Activated naive CD8-positive, alpha-beta T cell treated with anti-CD3 and anti-CD28 coated beads for 36 hours (primary cell): ENCODE measurements around the gene HLA-DOA. TPM values are rescaled to one million over a fixed set of nuclear protein-coding genes. Genes with fewer than 3 reads are reported as not detected.
A peak's percentile ranks its signal among the peaks of the same experiment; 100 is the strongest.

Source experiments
- DNase-seq: peaks from one replicate; pipeline ENCODE4 v3.0.0; 2021
- H3K27ac Mint-ChIP-seq: one replicate; pipeline ENCODE4 v1.8.0; 2022; ENCODE audit warnings: mild to moderate bottlenecking, moderate library complexity, mixed read lengths
- H3K27me3 Mint-ChIP-seq: one replicate; pipeline ENCODE4 v1.8.0; 2022; ENCODE audit warnings: mild to moderate bottlenecking, mixed read lengths
- H3K36me3 Mint-ChIP-seq: one replicate; pipeline ENCODE4 v1.8.0; 2021; ENCODE audit warnings: mild to moderate bottlenecking, mixed read lengths
- H3K4me1 Mint-ChIP-seq: one replicate; pipeline ENCODE4 v1.8.0; 2021; ENCODE audit warnings: mixed read lengths
- H3K4me3 Mint-ChIP-seq: one replicate; pipeline ENCODE4 v1.8.0; 2022; ENCODE audit warnings: mild to moderate bottlenecking, moderate library complexity, mixed read lengths
- H3K9me3 Mint-ChIP-seq: one replicate; pipeline ENCODE4 v1.8.0; 2022; ENCODE audit warnings: mixed read lengths
- total RNA-seq, 2 experiments: library from RNA; stranded (reverse); gene quantifications; one replicate each; pipeline ENCODE4 v1.2.3, GENCODE V29; 2021

The HLA-DOA gene
- total RNA-seq, 2 experiments from 2014 or later: 9.8 to 9.9 TPM

- Mint-ChIP-seq H3K4me3 (no peak overlapping the region), H3K36me3 (no peaks in the 10 kb centered on the region), H3K9me3 (no peaks in the 10 kb centered on the region), H3K4me1 (peaks cover 7% of the 10 kb centered on the region), H3K27me3 (peaks cover 23% of the 10 kb centered on the region), H3K27ac (no peak overlapping the region)
- no peak for DNase-seq
Measured at GRCh38 chr6:33023536-33023935, 14.1 kb upstream of the HLA-DOA start.

- Mint-ChIP-seq H3K27me3 (peaks cover 25% of the 10 kb centered on the region), H3K27ac (no peak overlapping the region), H3K4me1 (peaks cover 6% of the 10 kb centered on the region), H3K36me3 (no peaks in the 10 kb centered on the region), H3K9me3 (no peaks in the 10 kb centered on the region), H3K4me3 (no peak overlapping the region)
- DNase-seq: no peak
Measured at GRCh38 chr6:33021917-33022316, 12.5 kb upstream of the HLA-DOA start.

- H3K9me3 Mint-ChIP-seq: no peaks in the 10 kb centered on the region
- H3K36me3 Mint-ChIP-seq: no peaks in the 10 kb centered on the region
- peaks cover 8% of the 10 kb centered on the region for H3K4me1 Mint-ChIP-seq
- DNase-seq: no peak
- no peak overlapping the region for H3K4me3 Mint-ChIP-seq
- H3K27me3 Mint-ChIP-seq: peaks cover 16% of the 10 kb centered on the region
- H3K27ac Mint-ChIP-seq: peak overlapping the region; percentile 18
Measured at GRCh38 chr6:33019372-33019771, 10.0 kb upstream of the HLA-DOA start.

- H3K27me3 Mint-ChIP-seq: peaks cover 16% of the 10 kb centered on the region
- H3K4me3 Mint-ChIP-seq: no peak overlapping the region
- DNase-seq: no peak
- H3K9me3 Mint-ChIP-seq: no peaks in the 10 kb centered on the region
- no peaks in the 10 kb centered on the region for H3K36me3 Mint-ChIP-seq
- peaks cover 8% of the 10 kb centered on the region for H3K4me1 Mint-ChIP-seq
- H3K27ac Mint-ChIP-seq: peak overlapping the region; percentile 18
Measured at GRCh38 chr6:33018904-33019303, 9.5 kb upstream of the HLA-DOA start.

GRCh38 chr6:33018418-33018817 is 9.0 kb upstream of the HLA-DOA start:
- Mint-ChIP-seq H3K4me1 (peaks cover 8% of the 10 kb centered on the region), H3K9me3 (no peaks in the 10 kb centered on the region), H3K36me3 (no peaks in the 10 kb centered on the region), H3K27ac (no peak overlapping the region), H3K27me3 (peaks cover 16% of the 10 kb centered on the region), H3K4me3 (no peak overlapping the region)
- DNase-seq: no peak

GRCh38 chr6:33017694-33018353 is 8.4 kb upstream of the HLA-DOA start:
- Mint-ChIP-seq H3K9me3 (no peaks in the 10 kb centered on the region), H3K4me3 (no peak overlapping the region), H3K36me3 (no peaks in the 10 kb centered on the region), H3K27me3 (peaks cover 16% of the 10 kb centered on the region), H3K4me1 (peaks cover 8% of the 10 kb centered on the region), H3K27ac (no peak overlapping the region)
- no peak for DNase-seq

- Mint-ChIP-seq H3K27me3 (peaks cover 16% of the 10 kb centered on the region), H3K27ac (no peak overlapping the region), H3K4me3 (no peak overlapping the region)
Measured at GRCh38 chr6:33017018-33017417, 7.6 kb upstream of the HLA-DOA start.

GRCh38 chr6:33015798-33016197 is 6.4 kb upstream of the HLA-DOA start:
- Mint-ChIP-seq H3K4me3 (no peak overlapping the region), H3K4me1 (peaks cover 8% of the 10 kb centered on the region), H3K36me3 (no peaks in the 10 kb centered on the region), H3K27ac (no peak overlapping the region), H3K9me3 (no peaks in the 10 kb centered on the region), H3K27me3 (peaks cover 16% of the 10 kb centered on the region)
- no peak for DNase-seq

More at GRCh38 chr6:33017018-33017417, 7.6 kb upstream of the HLA-DOA start:
- DNase-seq: no peak
- H3K9me3 Mint-ChIP-seq: no peaks in the 10 kb centered on the region
- H3K4me1 Mint-ChIP-seq: peaks cover 8% of the 10 kb centered on the region
- no peaks in the 10 kb centered on the region for H3K36me3 Mint-ChIP-seq

- H3K27ac Mint-ChIP-seq: no peak overlapping the region
- H3K4me1 Mint-ChIP-seq: peaks cover 8% of the 10 kb centered on the region
Measured at GRCh38 chr6:33014841-33015634, 5.6 kb upstream of the HLA-DOA start.

GRCh38 chr6:33013608-33014007 is 4.2 kb upstream of the HLA-DOA start:
- H3K36me3 Mint-ChIP-seq: no peaks in the 10 kb centered on the region
- peaks cover 13% of the 10 kb centered on the region for H3K4me1 Mint-ChIP-seq
- no peak overlapping the region for H3K4me3 Mint-ChIP-seq
- DNase-seq: no peak
- no peak overlapping the region for H3K27ac Mint-ChIP-seq
- H3K9me3 Mint-ChIP-seq: no peaks in the 10 kb centered on the region
- peaks cover 16% of the 10 kb centered on the region for H3K27me3 Mint-ChIP-seq

More at GRCh38 chr6:33014841-33015634, 5.6 kb upstream of the HLA-DOA start:
- Mint-ChIP-seq H3K36me3 (no peaks in the 10 kb centered on the region), H3K9me3 (no peaks in the 10 kb centered on the region), H3K27me3 (peaks cover 16% of the 10 kb centered on the region), H3K4me3 (no peak overlapping the region)
- peak; percentile 29 for DNase-seq

GRCh38 chr6:33010356-33010755 is 965 bp upstream of the HLA-DOA start:
- H3K4me3 Mint-ChIP-seq: no peak overlapping the region
- no peak overlapping the region for H3K27ac Mint-ChIP-seq
- H3K27me3 Mint-ChIP-seq: no peaks in the 10 kb centered on the region
- no peak for DNase-seq
- peaks cover 21% of the 10 kb centered on the region for H3K4me1 Mint-ChIP-seq
- no peaks in the 10 kb centered on the region for H3K9me3 Mint-ChIP-seq
- H3K36me3 Mint-ChIP-seq: no peaks in the 10 kb centered on the region

- Mint-ChIP-seq H3K4me1 (peaks cover 20% of the 10 kb centered on the region), H3K4me3 (peak overlapping the region; percentile 89), H3K36me3 (no peaks in the 10 kb centered on the region), H3K9me3 (no peaks in the 10 kb centered on the region), H3K27me3 (no peaks in the 10 kb centered on the region), H3K27ac (no peak overlapping the region)
- no peak for DNase-seq
Measured at GRCh38 chr6:33007831-33008400, 1.5 kb downstream of the HLA-DOA start.

GRCh38 chr6:33004940-33005339 is 4.5 kb downstream of the HLA-DOA start:
- no peak for DNase-seq
- H3K9me3 Mint-ChIP-seq: no peaks in the 10 kb centered on the region
- no peak overlapping the region for H3K27ac Mint-ChIP-seq
- peaks cover 28% of the 10 kb centered on the region for H3K4me1 Mint-ChIP-seq
- no peak overlapping the region for H3K4me3 Mint-ChIP-seq
- no peaks in the 10 kb centered on the region for H3K36me3 Mint-ChIP-seq
- H3K27me3 Mint-ChIP-seq: no peaks in the 10 kb centered on the region

- Mint-ChIP-seq H3K4me3 (no peak overlapping the region), H3K36me3 (no peaks in the 10 kb centered on the region), H3K9me3 (no peaks in the 10 kb centered on the region), H3K27me3 (peaks cover 7% of the 10 kb centered on the region), H3K4me1 (peaks cover 9% of the 10 kb centered on the region), H3K27ac (no peak overlapping the region)
- no peak for DNase-seq
Measured at GRCh38 chr6:33001685-33002084, 7.7 kb downstream of the HLA-DOA start.

- Mint-ChIP-seq H3K9me3 (no peaks in the 10 kb centered on the region), H3K4me3 (peak overlapping the region; percentile 30), H3K36me3 (no peaks in the 10 kb centered on the region), H3K27ac (no peak overlapping the region), H3K27me3 (peaks cover 20% of the 10 kb centered on the region), H3K4me1 (peaks cover 8% of the 10 kb centered on the region)
- peak; percentile 28 for DNase-seq
Measured at GRCh38 chr6:33000055-33000454, 9.3 kb downstream of the HLA-DOA start.
